HG03066 (cell line): ENCODE measurements around the gene MYBPHL.
"Not testable (repeated sequence)": the region's sequence is repeated elsewhere in the genome, so short reads cannot be mapped to it uniquely, and the experiment has no call there.

ENCODE experiments used
- ATAC-seq: cut with Tn5 transposase; IDR thresholded peaks from one replicate; pipeline ENCODE4 v1.9.1; 2021; ENCODE audit warnings: low read depth; ENCODE audit not compliant: unreplicated experiment

The MYBPHL gene

GRCh38 chr1:109307274-109308021 lies 637 bp upstream of the MYBPHL start:
- no peak for ATAC-seq

- ATAC-seq = not testable (repeated sequence)
Observed at GRCh38 chr1:109305991-109306390, 820 bp downstream of the MYBPHL start.

- no peak for ATAC-seq
Observed at GRCh38 chr1:109304226-109304920, 2.4 kb downstream of the MYBPHL start.

- no peak for ATAC-seq
Observed at GRCh38 chr1:109301874-109302273, 4.9 kb downstream of the MYBPHL start.

GRCh38 chr1:109300650-109301151 lies 6.1 kb downstream of the MYBPHL start:
- no peak for ATAC-seq

- ATAC-seq = no peak
Observed at GRCh38 chr1:109299558-109300343, 7.1 kb downstream of the MYBPHL start.

GRCh38 chr1:109298666-109299557 lies 7.9 kb downstream of the MYBPHL start:
- ATAC-seq = no peak

- no peak for ATAC-seq
Observed at GRCh38 chr1:109296782-109297181, 10.0 kb downstream of the MYBPHL start.

- no peak for ATAC-seq
Observed at GRCh38 chr1:109295712-109296415, 10.9 kb downstream of the MYBPHL start.

- ATAC-seq = no peak
Observed at GRCh38 chr1:109294481-109294880, 12.3 kb downstream of the MYBPHL start.

GRCh38 chr1:109293026-109293425 lies 13.8 kb downstream of the MYBPHL start:
- ATAC-seq = no peak

GRCh38 chr1:109292364-109292763 lies 14.4 kb downstream of the MYBPHL start:
- no peak for ATAC-seq

- no peak for ATAC-seq
Observed at GRCh38 chr1:109290998-109291397, 15.8 kb downstream of the MYBPHL start.

- ATAC-seq = no peak
Observed at GRCh38 chr1:109290137-109290536, 16.7 kb downstream of the MYBPHL start.

GRCh38 chr1:109286762-109287161 lies 20.0 kb downstream of the MYBPHL start:
- not testable (repeated sequence) for ATAC-seq

- no peak for ATAC-seq
Observed at GRCh38 chr1:109283748-109284600, 22.8 kb downstream of the MYBPHL start.

GRCh38 chr1:109282952-109283747 lies 23.7 kb downstream of the MYBPHL start, which contains the start of gene PSRC1:
Gene PSRC1, minus strand, starts transcription at chr1:109283145.
- ATAC-seq = peak; percentile 97

GRCh38 chr1:109282497-109282951 lies 24.3 kb downstream of the MYBPHL start:
- ATAC-seq = no peak
